ENCODE measurements around the gene KDM2B.

DNA sequence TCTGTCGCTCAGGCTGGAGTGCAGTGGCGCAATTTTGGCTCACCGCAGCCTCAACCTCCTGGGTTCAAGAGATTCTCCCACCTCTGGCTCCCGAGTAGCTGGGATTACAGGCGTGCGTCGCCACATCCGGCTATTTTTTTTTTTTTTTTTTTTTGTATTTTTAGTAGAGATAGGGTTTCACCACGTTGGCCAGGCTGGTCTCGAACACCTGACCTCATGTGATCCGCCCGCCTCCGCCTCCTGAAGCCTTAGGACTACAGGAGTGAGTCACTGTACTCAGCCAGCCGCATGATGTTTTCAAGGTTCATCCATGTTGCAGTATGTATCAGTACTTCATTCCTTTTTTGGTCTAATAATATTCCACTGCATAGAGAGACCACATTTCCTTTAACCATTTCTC is 183.3 kb downstream of the KDM2B start:
- TF ChIP-seq CTCF (IDR thresholded peaks at IDR 0.05; ENCODE audit: extremely low read depth in 1 of 2, insufficient read depth in 1 of 2, low read depth in 1 of 2, low read length in 2 of 2) (no peak), POLR2AphosphoS5 (IDR thresholded peaks at IDR 0.05; ENCODE audit: insufficient read depth, low read depth, low read length) (no peak), POLR2A (IDR thresholded peaks at IDR 0.05; ENCODE audit: low read depth, low read length) (no peak), JUN (IDR thresholded peaks at IDR 0.05; ENCODE audit: borderline replicate concordance, insufficient read depth, insufficient read length, low read depth) (no peak), FOS (IDR thresholded peaks at IDR 0.05; ENCODE audit: borderline replicate concordance, insufficient read depth, low read length) (no peak), MYC (IDR thresholded peaks at IDR 0.05; ENCODE audit: low read depth, low read length) (no peak), EZH2 (IDR thresholded peaks at IDR 0.05; ENCODE audit: borderline replicate concordance, low read depth, low read length, severe bottlenecking) (no peak), GATA2 (IDR thresholded peaks at IDR 0.05; ENCODE audit: insufficient read depth, insufficient read length, low read depth, low read length) (no peak)
- TF ChIP-seq, protein P1, sequence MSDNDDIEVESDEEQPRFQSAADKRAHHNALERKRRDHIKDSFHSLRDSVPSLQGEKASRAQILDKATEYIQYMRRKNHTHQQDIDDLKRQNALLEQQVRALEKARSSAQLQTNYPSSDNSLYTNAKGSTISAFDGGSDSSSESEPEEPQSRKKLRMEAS (IDR thresholded peaks at IDR 0.05; ENCODE audit: insufficient read depth, insufficient read length) = no peak
